Kidney (tissue), 14 donors: ENCODE results near the gene PAX3. TPM values are rescaled to one million over a fixed set of nuclear protein-coding genes. Genes with fewer than 3 reads are reported as not detected.
A peak's percentile ranks its signal among the peaks of the same experiment; 100 is the strongest.

Source experiments
- DNase-seq, 5 donors: peaks; one replicate each; pipeline ENCODE4 v3.0.0-alpha.2; 2013 to 2020
- FAIRE-seq: peaks from 2 replicates; lab custom pipeline; 2012; peaks lifted over from hg19 to GRCh38; lab: Jason Lieb, UNC
- H3K27ac ChIP-seq, 2 donors: one replicate each; pipeline ENCODE4 v1.7.0; 2013; ENCODE audit warnings: low read depth in 2 of 2, low read length in 2 of 2, inconsistent platforms in 1 of 2
- H3K27me3 ChIP-seq: one replicate; pipeline ENCODE4 v1.7.1; 2013; ENCODE audit warnings: low read length, inconsistent platforms; ENCODE audit not compliant: control insufficient read depth, insufficient read depth
- H3K36me3 ChIP-seq, 3 donors: one replicate each; pipeline versions ENCODE4 v1.7.0 to v1.7.1; 2013; ENCODE audit warnings: low read length in 3 of 3, control low read depth in 1 of 3, inconsistent platforms in 1 of 3; ENCODE audit not compliant: insufficient read depth in 3 of 3, control insufficient read depth in 2 of 3
- H3K4me1 ChIP-seq, 3 donors: one replicate each; pipeline versions ENCODE4 v1.7.0 to v1.7.1; 2013; ENCODE audit warnings: low read length in 3 of 3, inconsistent platforms in 1 of 3, low read depth in 1 of 3; ENCODE audit not compliant: control insufficient read depth in 2 of 3, insufficient read depth in 2 of 3
- H3K4me3 ChIP-seq, 3 donors: one replicate each; pipeline versions ENCODE4 v1.7.0 to v1.8.1; 2013; ENCODE audit warnings: low read length in 3 of 3, control low read depth in 1 of 3, inconsistent platforms in 1 of 3
- H3K9ac ChIP-seq, 3 donors: one replicate each; pipeline versions ENCODE4 v1.7.0 to v1.7.1; 2013; ENCODE audit warnings: low read length in 3 of 3, control low read depth in 1 of 3, inconsistent platforms in 1 of 3
- H3K9me3 ChIP-seq, 3 donors: one replicate each; pipeline versions ENCODE4 v1.7.0 to v1.7.1; 2013; ENCODE audit warnings: low read length in 3 of 3, control low read depth in 1 of 3, inconsistent platforms in 1 of 3; ENCODE audit not compliant: control insufficient read depth in 2 of 3, insufficient read depth in 1 of 3
- CTCF ChIP-seq: IDR thresholded peaks from 3 replicates; pipeline ENCODE4 v1.5.1; 2012; ENCODE audit warnings: mild to moderate bottlenecking, moderate library complexity, borderline replicate concordance; ENCODE audit not compliant: insufficient read depth; ENCODE audit errors: extremely low read depth
- intact Hi-C: fragments of 100-400 bp; cut with DNase I; formaldehyde crosslinking; loops from one replicate; pipeline ENCODE4 v1.11.1; 2022
- polyA plus RNA-seq: library from polyadenylated mRNA; stranded (reverse); fragments of 350-450 nt; fragmentation: Illumina TruSeq; extraction: RNeasy Lipid Tissue Mini Kit (QIAGEN cat#74804); gene quantifications from one replicate; pipeline ENCODE4 v1.2.3, GENCODE V29; 2014; ENCODE audit warnings: low read depth, low replicate concordance; ENCODE audit not compliant: insufficient read depth
- total RNA-seq: library from RNA; stranded (reverse); fragmentation: NEBNext Ultra II Directional; extraction: Animal tissue kit (Norgen Biotek cat#: 25700); gene quantifications from one replicate; pipeline ENCODE4 v1.2.1, GENCODE V29; 2021
- donor health status: control.
- donor health status: control.
- donor health status: control.
- donor health status: control.
- donor health status: control.
- donor health status: DM: yes; HTN: yes; CAD: no.
- donor health status: Normal renal cell carcinoma (clear cell type).

Gene PAX3
- total and polyA plus RNA-seq, 2 donors from 2014 or later, result not detected

GRCh38 chr2:222297600-222297935, 1.2 kb downstream of the PAX3 start:
- H3K4me3 ChIP-seq, result no peak overlapping the region
- DNase-seq (no peak), FAIRE-seq (no peak)
- TF ChIP-seq CTCF, result no peak
- intact Hi-C loops, result no loop called here
- H3K27ac ChIP-seq, result no peak overlapping the region
- peaks cover 0 to 4% (median 0%) of the 10 kb centered on the region in 3 donors for H3K4me1 ChIP-seq
- H3K9ac ChIP-seq, result no peak overlapping the region
- H3K9me3 ChIP-seq, result no peaks in the 10 kb centered on the region
- H3K36me3 ChIP-seq, result no peaks in the 10 kb centered on the region
- H3K27me3 ChIP-seq, result peaks cover 89% of the 10 kb centered on the region

GRCh38 chr2:222296911-222297599, 1.7 kb downstream of the PAX3 start:
- Histone ChIP-seq H3K4me3 (no peak overlapping the region), H3K4me1 (peaks cover 0 to 4% (median 0%) of the 10 kb centered on the region in 3 donors), H3K27me3 (peaks cover 89% of the 10 kb centered on the region), H3K27ac (no peak overlapping the region), H3K9ac (no peak overlapping the region), H3K36me3 (no peaks in the 10 kb centered on the region), H3K9me3 (no peaks in the 10 kb centered on the region)
- FAIRE-seq, result no peak
- DNase-seq, result peak in 4 of 5 donors; percentile 23 to 70 (median 52)
- intact Hi-C loops, result no loop called here
- no peak for TF ChIP-seq CTCF

GRCh38 chr2:222296311-222296741, 2.5 kb downstream of the PAX3 start:
- FAIRE-seq, result no peak
- Histone ChIP-seq H3K27ac (no peak overlapping the region), H3K4me3 (no peak overlapping the region), H3K9me3 (no peaks in the 10 kb centered on the region), H3K4me1 (peaks cover 0 to 4% (median 0%) of the 10 kb centered on the region in 3 donors), H3K9ac (no peak overlapping the region), H3K36me3 (no peaks in the 10 kb centered on the region), H3K27me3 (peaks cover 88% of the 10 kb centered on the region)
- TF ChIP-seq CTCF, result no peak
- intact Hi-C loops, result no loop called here
- no peak for DNase-seq
